MM.1S (cell line): Measurements from ENCODE around the gene NALCN.
A peak's percentile ranks its signal among the peaks of the same experiment; 100 is the strongest.

ENCODE experiments used
- DNase-seq: peaks from one replicate; pipeline ENCODE4 v3.0.0-alpha.2; 2015
- H2AFZ ChIP-seq: fragments of 300-600 bp; sonication (generic); 2 replicates; pipeline ENCODE4 v1.6.0; 2016; ENCODE audit warnings: antibody characterized with exemption, low read length
- H3F3A ChIP-seq: fragments of 300-600 bp; sonication (generic); 2 replicates; pipeline ENCODE4 v1.6.1; 2016; ENCODE audit warnings: mild to moderate bottlenecking, antibody characterized with exemption, low read length, moderate library complexity, mixed read lengths; ENCODE audit not compliant: insufficient read depth
- H3K27ac ChIP-seq: fragments of 300-600 bp; sonication (generic); 2 replicates; pipeline ENCODE4 v1.5.1; 2016; ENCODE audit warnings: mild to moderate bottlenecking, low read length
- H3K27me3 ChIP-seq: fragments of 300-600 bp; sonication (generic); replicated peaks from 2 replicates; pipeline ENCODE4 v1.6.0; 2016; ENCODE audit warnings: low read length; ENCODE audit not compliant: insufficient read depth
- H3K36me3 ChIP-seq: fragments of 300-600 bp; sonication (generic); replicated peaks from 2 replicates; pipeline ENCODE4 v1.6.1; 2016; ENCODE audit warnings: mild to moderate bottlenecking, low read length, mixed read lengths; ENCODE audit not compliant: insufficient read depth
- H3K4me1 ChIP-seq: fragments of 300-600 bp; sonication (generic); 2 replicates; pipeline ENCODE4 v1.6.1; 2016; ENCODE audit warnings: low read length, mixed read lengths
- H3K4me2 ChIP-seq: fragments of 300-600 bp; sonication (generic); 2 replicates; pipeline ENCODE4 v1.6.0; 2016; ENCODE audit warnings: low read depth, low read length
- H3K4me3 ChIP-seq: fragments of 300-600 bp; sonication (generic); 2 replicates; pipeline ENCODE4 v1.5.1; 2016; ENCODE audit warnings: low read length, mixed read lengths
- H3K79me2 ChIP-seq: fragments of 300-600 bp; sonication (generic); 2 replicates; pipeline ENCODE4 v1.6.1; 2016; ENCODE audit warnings: mixed run types, low read length, mixed read lengths
- H3K9ac ChIP-seq: fragments of 300-600 bp; sonication (generic); 2 replicates; pipeline ENCODE4 v1.6.1; 2016; ENCODE audit warnings: low read length, mixed read lengths
- H3K9me2 ChIP-seq: fragments of 300-600 bp; sonication (generic); replicated peaks from 2 replicates; pipeline ENCODE4 v1.6.1; 2016; ENCODE audit warnings: mild to moderate bottlenecking, low read length, mixed read lengths; ENCODE audit not compliant: insufficient read depth
- H3K9me3 ChIP-seq: fragments of 300-600 bp; sonication (generic); replicated peaks from 2 replicates; pipeline ENCODE4 v1.6.1; 2016; ENCODE audit warnings: mild to moderate bottlenecking, low read length, mixed read lengths; ENCODE audit not compliant: insufficient read depth
- H4K20me1 ChIP-seq: fragments of 300-600 bp; sonication (generic); 2 replicates; pipeline ENCODE4 v1.6.1; 2016; ENCODE audit warnings: mild to moderate bottlenecking, low read length, moderate library complexity, mixed read lengths; ENCODE audit not compliant: insufficient read depth
- CTCF ChIP-seq: fragments of 300-600 bp; sonication (generic); IDR thresholded peaks from 2 replicates; pipeline ENCODE4 v1.5.1; 2016; ENCODE audit warnings: antibody characterized with exemption, low read length, mixed read lengths
- EZH2 ChIP-seq: fragments of 300-600 bp; sonication (generic); optimal IDR thresholded peaks from 2 replicates; pipeline ENCODE3; 2017; ENCODE audit warnings: low read depth, mild to moderate bottlenecking, antibody characterized with exemption, low read length, mixed read lengths
- EZH2phosphoT487 ChIP-seq: fragments of 300-600 bp; sonication (generic); IDR thresholded peaks from 2 replicates; pipeline ENCODE4 v1.6.1; 2018; ENCODE audit warnings: antibody characterized with exemption, low read length

The NALCN gene

GRCh38 chr13:101231751-101232428 is 184.4 kb downstream of the NALCN start:
- Histone ChIP-seq H2AFZ (no peak overlapping the region), H3K79me2 (no peaks in the 10 kb centered on the region)
- DNase-seq: peak; percentile 52

GRCh38 chr13:101230271-101230890 is 185.9 kb downstream of the NALCN start:
- no peaks in the 10 kb centered on the region for H4K20me1 ChIP-seq
- no peaks in the 10 kb centered on the region for H3K9me2 ChIP-seq
- no peak overlapping the region for H2AFZ ChIP-seq
- H3K4me1 ChIP-seq: 0 out of 2 replicates have a peak, but pooled peaks cover 5% of the 10 kb centered on the region
- TF ChIP-seq EZH2: no peak
- TF ChIP-seq EZH2phosphoT487: no peak
- no peak for TF ChIP-seq CTCF
- DNase-seq: no peak
- no peaks in the 10 kb centered on the region for H3K27me3 ChIP-seq
- no peaks in the 10 kb centered on the region for H3K36me3 ChIP-seq
- H3K9me3 ChIP-seq: no peaks in the 10 kb centered on the region
- no peak overlapping the region for H3K4me3 ChIP-seq
- H3F3A ChIP-seq: no peaks in the 10 kb centered on the region
- no peak overlapping the region for H3K4me2 ChIP-seq
- H3K79me2 ChIP-seq: no peaks in the 10 kb centered on the region
- no peak overlapping the region for H3K27ac ChIP-seq
- no peak overlapping the region for H3K9ac ChIP-seq

More at GRCh38 chr13:101231751-101232428, 184.4 kb downstream of the NALCN start:
- no peaks in the 10 kb centered on the region for H4K20me1 ChIP-seq
- H3K36me3 ChIP-seq: no peaks in the 10 kb centered on the region
- H3K27me3 ChIP-seq: no peaks in the 10 kb centered on the region
- H3K9ac ChIP-seq: no peak overlapping the region
- H3F3A ChIP-seq: no peaks in the 10 kb centered on the region
- no peak for TF ChIP-seq EZH2
- no peak for TF ChIP-seq CTCF
- no peak overlapping the region for H3K4me3 ChIP-seq
- no peaks in the 10 kb centered on the region for H3K9me2 ChIP-seq
- no peaks in the 10 kb centered on the region for H3K9me3 ChIP-seq
- no peak overlapping the region for H3K4me2 ChIP-seq
- H3K4me1 ChIP-seq: 0 out of 2 replicates have a peak, but pooled peaks cover 5% of the 10 kb centered on the region
- H3K27ac ChIP-seq: no peak overlapping the region

GRCh38 chr13:101219609-101220265 is 196.6 kb downstream of the NALCN start:
- DNase-seq: no peak
- Histone ChIP-seq H3K27me3 (no peaks in the 10 kb centered on the region), H3K9ac (no peak overlapping the region), H3F3A (no peaks in the 10 kb centered on the region), H3K4me1 (no peaks in the 10 kb centered on the region), H3K27ac (no peak overlapping the region), H2AFZ (no peak overlapping the region), H3K9me2 (no peaks in the 10 kb centered on the region), H3K4me3 (no peak overlapping the region), H3K36me3 (no peaks in the 10 kb centered on the region), H3K79me2 (no peaks in the 10 kb centered on the region), H4K20me1 (no peaks in the 10 kb centered on the region), H3K9me3 (no peaks in the 10 kb centered on the region), H3K4me2 (no peak overlapping the region)
- TF ChIP-seq EZH2: no peak
- no peak for TF ChIP-seq EZH2phosphoT487
- TF ChIP-seq CTCF: no peak
